GM21526 (cell line): ENCODE data around the gene HMGN3.

Source experiments
- ATAC-seq: cut with Tn5 transposase; IDR thresholded peaks from one replicate; pipeline ENCODE4 v1.9.1; 2021; ENCODE audit warnings: moderate library complexity; ENCODE audit not compliant: unreplicated experiment, low FRiP score

HMGN3 gene

GRCh38 chr6:79188885-79189480 lies 45.5 kb downstream of the HMGN3 start:
- ATAC-seq = no peak

GRCh38 chr6:79188107-79188506 lies 46.4 kb downstream of the HMGN3 start:
- ATAC-seq = no peak

GRCh38 chr6:79186564-79186963 lies 47.9 kb downstream of the HMGN3 start:
- ATAC-seq = no peak

DNA sequence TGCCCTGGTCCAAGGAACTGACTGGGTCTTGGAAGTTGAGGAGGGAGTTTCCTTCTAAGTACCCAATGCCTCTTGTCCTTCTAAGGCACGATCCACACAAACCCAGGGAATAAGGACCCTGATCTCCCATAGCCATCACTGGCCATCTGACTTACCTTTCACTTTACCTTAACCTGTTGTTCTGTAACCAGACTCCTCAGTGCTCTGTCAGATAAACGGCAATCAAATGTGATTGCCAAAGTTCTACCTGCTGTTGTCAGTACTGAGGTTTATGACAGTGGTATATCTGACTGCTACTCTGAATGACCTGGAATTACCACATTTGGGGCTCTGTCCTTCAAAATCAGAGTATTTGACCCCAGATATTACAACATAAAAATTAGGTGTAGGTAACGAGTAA lies 49.8 kb downstream of the HMGN3 start:
- ATAC-seq = no peak

GRCh38 chr6:79184086-79184485 lies 50.4 kb downstream of the HMGN3 start:
- ATAC-seq = no peak

GRCh38 chr6:79180052-79180451 lies 54.4 kb downstream of the HMGN3 start:
- no peak for ATAC-seq

- ATAC-seq = no peak
Measured at GRCh38 chr6:79173378-79173777, 61.1 kb downstream of the HMGN3 start.

DNA sequence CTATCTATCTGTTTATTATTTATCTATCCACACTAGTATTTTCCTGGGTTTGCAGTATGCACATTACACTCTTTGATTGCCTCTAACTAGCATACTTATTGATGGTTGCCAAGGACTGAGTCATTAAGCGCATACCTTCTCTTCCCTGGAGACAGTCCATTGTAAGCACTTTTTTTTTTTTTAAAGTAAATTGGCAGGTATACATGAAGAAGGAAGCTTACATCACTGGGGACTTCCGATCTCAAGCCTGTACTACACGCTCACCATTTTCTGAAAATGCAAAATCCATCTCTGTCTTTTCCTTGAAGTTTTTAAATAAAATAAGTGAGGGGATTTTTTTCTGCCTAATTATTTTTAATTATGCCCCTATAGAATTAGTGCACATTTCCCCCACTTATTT lies 63.5 kb downstream of the HMGN3 start:
- ATAC-seq = no peak

GRCh38 chr6:79170431-79170830 lies 64.1 kb downstream of the HMGN3 start:
- ATAC-seq = no peak

DNA sequence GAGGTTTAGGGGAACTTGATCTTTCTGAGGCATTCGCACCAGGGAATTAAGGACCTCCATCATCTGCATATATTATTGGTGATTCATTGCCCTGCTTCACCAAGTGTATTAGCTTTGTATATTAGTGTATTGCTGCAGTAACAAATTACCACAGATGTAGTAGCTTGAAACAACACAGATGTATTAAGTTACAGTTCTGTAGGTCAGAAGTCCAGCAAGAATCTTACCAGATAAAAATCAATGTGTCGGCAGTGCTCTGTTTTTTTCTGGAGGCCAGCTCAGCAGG lies 65.8 kb downstream of the HMGN3 start:
- ATAC-seq = no peak

DNA sequence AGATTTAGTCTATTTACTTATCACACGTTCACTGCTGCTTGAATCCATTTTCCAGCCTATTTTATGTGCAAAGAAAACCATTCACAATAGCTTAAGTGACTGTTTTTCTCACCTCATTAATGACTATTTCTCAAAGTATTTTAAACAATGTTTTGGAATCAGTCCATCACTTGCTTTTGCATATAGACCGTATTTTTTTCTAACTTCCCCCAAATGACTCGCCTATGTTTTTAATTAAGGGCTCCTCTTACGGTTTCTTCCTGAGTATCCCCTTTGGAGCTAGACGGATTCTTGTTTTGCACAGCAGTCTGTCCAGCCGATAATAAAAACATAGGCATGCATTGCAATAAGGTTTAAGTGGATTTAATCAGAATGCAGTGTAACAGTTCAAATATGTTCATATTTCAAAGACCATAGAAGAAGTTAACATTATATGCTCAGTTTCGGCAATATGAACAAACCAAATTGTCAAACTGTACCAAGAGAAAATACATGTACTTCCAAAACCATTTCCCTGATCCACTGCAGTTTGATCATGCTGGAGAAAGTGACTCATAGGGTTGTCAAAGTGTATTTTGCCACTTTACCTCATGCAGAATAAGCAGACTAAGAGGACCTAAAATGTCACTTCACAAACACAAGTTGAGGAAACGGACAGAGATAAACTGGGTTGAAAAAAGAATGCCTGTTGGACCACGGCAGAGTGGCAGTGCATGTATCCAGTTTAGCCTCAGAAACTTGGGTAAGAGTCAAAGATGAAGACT lies 66.4 kb downstream of the HMGN3 start:
- ATAC-seq = no peak

DNA sequence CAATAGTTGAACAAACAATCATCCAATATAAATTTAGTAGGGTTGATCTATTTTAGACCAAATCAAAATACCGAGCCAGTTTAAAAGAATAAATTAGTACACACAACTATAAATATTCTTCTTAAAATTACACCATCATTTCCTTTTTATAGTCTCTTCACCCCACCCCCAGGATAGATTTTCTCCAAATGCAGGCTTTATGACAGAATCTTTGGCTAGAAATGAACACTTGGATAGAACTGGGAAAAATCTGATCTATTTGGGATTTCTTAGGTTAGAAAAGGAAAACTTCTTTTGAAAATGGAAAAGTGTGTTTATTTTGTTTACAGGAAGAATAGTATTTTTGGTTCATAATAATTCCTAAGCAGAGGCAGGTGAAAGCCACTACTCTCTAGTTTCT lies 74.6 kb downstream of the HMGN3 start:
- no peak for ATAC-seq

- ATAC-seq = no peak
Measured at GRCh38 chr6:79158856-79159516, 75.5 kb downstream of the HMGN3 start.

DNA sequence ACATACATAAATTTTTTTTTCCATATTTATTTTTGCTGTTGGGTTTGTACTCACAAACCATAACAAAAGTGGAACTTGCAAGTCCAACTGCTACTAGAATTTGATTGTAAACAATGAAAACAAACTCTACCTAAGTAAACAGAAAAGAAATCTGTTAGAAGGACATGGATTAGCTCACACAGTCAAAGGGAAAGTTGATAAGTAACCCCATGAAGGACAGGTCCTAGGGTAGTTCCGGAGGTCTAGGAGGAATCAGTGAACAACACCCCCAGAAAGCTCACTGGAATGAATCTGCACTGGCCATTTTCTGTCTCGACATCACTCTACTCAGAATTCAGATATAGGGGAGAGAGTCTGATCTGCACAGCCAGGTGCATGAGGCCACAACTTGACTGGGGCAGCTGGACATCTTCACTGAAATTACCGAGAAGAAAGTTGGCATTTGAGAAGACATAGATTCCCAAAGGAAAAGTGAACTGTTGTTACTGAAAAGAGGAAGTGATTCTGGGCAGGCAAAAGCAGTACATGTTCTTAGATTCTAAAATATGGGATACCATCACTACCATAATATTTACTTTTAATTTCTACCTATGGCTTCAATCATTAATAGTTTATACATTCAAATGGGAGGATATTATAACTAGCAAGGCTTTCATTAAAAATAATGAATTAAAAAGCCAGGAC lies 76.4 kb downstream of the HMGN3 start:
- no peak for ATAC-seq

GRCh38 chr6:79152269-79152737 lies 82.2 kb downstream of the HMGN3 start:
- ATAC-seq = no peak
